Measurements from ENCODE around the gene CCNL2.
"Not testable (repeated sequence)": the region's sequence is repeated elsewhere in the genome, so short reads cannot be mapped to it uniquely, and the experiment has no call there.

The CCNL2 gene

GRCh38 chr1:1429671-1430073, 30.5 kb upstream of the CCNL2 start (continued):
- TF ChIP-seq REST (tag by site-specific recombination; IDR thresholded peaks at IDR 0.05) (no peak), ZBTB7A (tag by site-specific recombination; IDR thresholded peaks at IDR 0.05; ENCODE audit: low read depth) (no peak), PRDM6 (tag by site-specific recombination; IDR thresholded peaks at IDR 0.05) (no peak), ZBTB20 (tag by site-specific recombination; IDR thresholded peaks at IDR 0.05) (no peak), ZNF19 (tag by site-specific recombination; IDR thresholded peaks at IDR 0.05; ENCODE audit: low read depth) (no peak), PBX3 (CRISPR knock-in tag; IDR thresholded peaks at IDR 0.05) (no peak), ZNF18 (tag by site-specific recombination; IDR thresholded peaks at IDR 0.05) (no peak), ZNF707 (tag by site-specific recombination; IDR thresholded peaks at IDR 0.05) (no peak), ZFP41 (tag by site-specific recombination; IDR thresholded peaks at IDR 0.05; ENCODE audit: borderline replicate concordance) (no peak), ZNF629 (tag by site-specific recombination; IDR thresholded peaks at IDR 0.05) (no peak), ZNF2 (tag by site-specific recombination; IDR thresholded peaks at IDR 0.05) (peak; percentile 93), GFI1B (tag by site-specific recombination; IDR thresholded peaks at IDR 0.05) (no peak), SETDB1 (IDR thresholded peaks at IDR 0.05; ENCODE audit: insufficient read length, low read length) (peak; percentile 48), BCL11B (tag by site-specific recombination; IDR thresholded peaks at IDR 0.05; ENCODE audit: low read depth) (no peak)

- POLR2A ChIA-PET; H3K9me3 ChIP-seq (ENCODE audit: control insufficient read depth, insufficient read depth, low read depth, low read length); H3K4me1 ChIP-seq (ENCODE audit: control insufficient read depth, insufficient read depth, low read length); H3K4me3 ChIP-seq (ENCODE audit: low read depth, low read length); H3K36me3 ChIP-seq (ENCODE audit: control insufficient read depth in 2 of 2, insufficient read depth in 1 of 2, low read length in 2 of 2); H3K27ac ChIP-seq (ENCODE audit: extremely low read depth, low read depth, low read length): not testable (repeated sequence)
- peak; percentile 91 for TF ChIP-seq ZNF362 (tag by site-specific recombination; IDR thresholded peaks at IDR 0.05)
- CTCF ChIA-PET: interaction anchor here (0.7 to 1.8 kb wide), 4 partner anchors 12 to 627 kb away, joined by 3 to 5 read pairs (median 4); partner anchors contain the start of gene CCNL2
Measured at GRCh38 chr1:1428967-1429366, 29.8 kb upstream of the CCNL2 start.
